Stimulated activated CD4-positive, alpha-beta T cell treated with anti-CD3 and anti-CD28 coated beads, Interleukin-4, amount 100 ng/mL, for 24 hours (primary cell): ENCODE measurements around the gene CDH13.

Source experiments
- DNase-seq: peaks from one replicate; pipeline ENCODE4 v3.0.0-alpha.2; 2020

Gene CDH13

GRCh38 chr16:83651871-83652270 is 1025.1 kb downstream of the CDH13 start:
- DNase-seq = no peak

DNA sequence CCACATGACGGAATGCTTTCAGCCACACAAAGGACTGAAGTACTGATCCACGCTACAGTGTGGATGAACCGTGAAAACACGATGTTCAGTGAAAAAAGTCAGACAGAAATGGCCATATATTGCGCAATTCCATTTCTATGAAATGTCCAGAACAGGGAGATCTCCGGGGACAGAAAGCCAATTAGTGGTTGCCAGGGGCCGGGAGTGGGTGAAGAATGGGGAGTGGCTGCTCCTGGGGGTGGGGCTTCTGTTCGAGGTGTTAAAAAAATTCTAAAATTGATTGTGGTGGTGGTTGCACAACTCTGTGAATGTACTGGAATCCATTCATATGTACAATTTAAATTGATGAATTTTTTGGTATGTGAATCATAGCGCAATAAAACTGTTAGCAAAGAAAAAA is 1026.2 kb downstream of the CDH13 start:
- no peak for DNase-seq

GRCh38 chr16:83653785-83654184 is 1027.0 kb downstream of the CDH13 start:
- DNase-seq = no peak

DNA sequence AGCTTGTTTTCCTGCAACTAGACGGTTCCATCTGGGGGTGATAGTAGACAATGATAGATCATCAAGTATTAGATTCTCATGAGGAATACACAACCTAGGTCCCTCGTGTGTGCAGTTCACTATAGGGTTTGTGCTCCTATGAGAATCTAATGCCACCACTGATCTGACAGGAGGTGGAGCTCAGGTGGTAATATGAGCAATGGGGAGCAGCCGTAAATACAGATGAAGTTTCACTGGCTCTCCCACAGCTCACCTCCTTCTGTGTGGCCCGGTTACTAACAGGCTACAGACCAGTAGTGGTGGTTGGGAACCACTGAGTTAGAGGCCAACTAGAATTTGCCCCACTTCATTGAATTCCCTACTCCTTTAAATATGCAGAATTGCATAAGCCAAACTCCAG is 1033.5 kb downstream of the CDH13 start:
- no peak for DNase-seq

- no peak for DNase-seq
Observed at GRCh38 chr16:83661656-83662055, 1034.9 kb downstream of the CDH13 start.

GRCh38 chr16:83666449-83666848 is 1039.7 kb downstream of the CDH13 start:
- DNase-seq = no peak

GRCh38 chr16:83669456-83669855 is 1042.7 kb downstream of the CDH13 start:
- no peak for DNase-seq

GRCh38 chr16:83674931-83675535 is 1048.3 kb downstream of the CDH13 start:
- no peak for DNase-seq

- no peak for DNase-seq
Observed at GRCh38 chr16:83676086-83676485, 1049.3 kb downstream of the CDH13 start.

- DNase-seq = no peak
Observed at GRCh38 chr16:83680980-83681379, 1054.2 kb downstream of the CDH13 start.

DNA sequence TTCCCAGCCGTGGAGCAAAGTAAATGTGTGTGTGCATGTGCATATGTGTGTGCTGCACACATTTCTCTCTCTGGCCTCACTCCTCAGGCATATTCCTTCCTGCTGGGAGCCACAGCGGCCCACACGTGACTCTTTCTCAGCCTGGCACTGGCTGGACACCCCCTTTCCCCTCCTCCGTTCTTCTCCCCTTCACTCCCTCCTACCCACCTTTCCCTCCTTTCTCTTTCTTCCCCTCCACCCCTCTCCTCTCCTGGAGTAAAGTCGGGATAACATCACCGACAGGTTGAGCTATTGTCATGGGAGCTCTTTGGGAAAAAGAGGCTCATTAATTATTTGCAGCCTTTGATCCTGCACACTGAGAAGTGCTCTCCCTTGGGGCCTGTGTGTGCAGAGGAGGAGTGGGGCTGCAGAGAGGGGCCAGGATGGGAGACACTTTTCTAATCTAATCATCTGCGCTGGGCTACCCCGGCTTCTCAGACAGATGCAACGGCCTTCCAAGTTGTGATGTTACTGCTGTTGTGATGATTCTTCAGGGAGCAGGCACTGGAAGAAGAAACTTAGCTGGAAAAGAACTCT is 1054.7 kb downstream of the CDH13 start:
- no peak for DNase-seq

- DNase-seq = no peak
Observed at GRCh38 chr16:83682116-83682867, 1055.5 kb downstream of the CDH13 start.

- DNase-seq = no peak
Observed at GRCh38 chr16:83682868-83683235, 1056.1 kb downstream of the CDH13 start.

DNA sequence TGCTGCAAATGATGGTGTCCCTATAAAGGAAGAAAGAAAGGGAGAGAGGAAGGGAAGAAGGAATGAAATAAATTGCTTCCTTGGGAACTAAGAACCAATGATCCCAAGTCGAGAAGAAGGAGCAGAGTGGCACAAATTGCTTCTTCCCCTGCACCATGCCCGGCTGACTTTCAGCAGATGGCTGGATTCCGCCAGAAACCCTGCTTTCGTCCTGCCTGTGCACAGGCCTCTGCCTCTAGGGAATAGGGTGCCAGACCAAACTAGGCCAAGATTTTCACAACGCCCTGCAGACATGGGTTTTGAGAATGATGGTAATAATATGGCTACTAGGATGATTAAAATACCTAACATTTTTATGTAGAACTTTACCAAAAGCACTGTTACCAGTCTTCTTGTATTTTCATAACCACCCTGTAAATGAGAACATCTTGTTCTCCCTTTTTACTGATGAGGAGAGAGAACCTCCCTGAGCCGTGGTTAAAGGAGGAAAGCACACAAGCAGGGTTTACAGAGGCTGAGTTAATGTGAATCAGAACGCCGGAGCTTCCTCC is 1058.9 kb downstream of the CDH13 start:
- DNase-seq = no peak

GRCh38 chr16:83686726-83687125 is 1060.0 kb downstream of the CDH13 start:
- no peak for DNase-seq

DNA sequence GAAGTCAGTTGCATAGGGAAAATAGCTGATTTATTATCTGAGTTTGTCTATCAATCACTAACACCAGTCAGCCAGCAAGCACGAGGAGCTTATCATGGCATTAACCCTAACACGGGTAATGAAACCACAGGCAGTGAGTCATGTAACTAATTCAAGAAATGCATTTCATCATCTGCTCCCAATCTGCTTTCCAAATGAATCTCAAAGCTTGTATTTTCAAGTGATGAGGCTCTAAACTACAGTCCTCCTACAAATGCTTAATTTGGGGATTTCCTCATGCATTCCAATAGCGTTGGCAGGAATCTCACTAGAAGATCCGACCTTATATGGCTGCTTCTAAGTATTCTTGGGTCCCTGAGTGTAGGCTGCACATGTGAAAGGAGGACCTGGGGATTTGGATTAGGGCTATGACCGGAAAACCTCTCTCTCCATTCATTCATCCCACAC is 1062.6 kb downstream of the CDH13 start:
- DNase-seq = no peak

GRCh38 chr16:83692224-83692623 is 1065.5 kb downstream of the CDH13 start:
- DNase-seq = no peak

DNA sequence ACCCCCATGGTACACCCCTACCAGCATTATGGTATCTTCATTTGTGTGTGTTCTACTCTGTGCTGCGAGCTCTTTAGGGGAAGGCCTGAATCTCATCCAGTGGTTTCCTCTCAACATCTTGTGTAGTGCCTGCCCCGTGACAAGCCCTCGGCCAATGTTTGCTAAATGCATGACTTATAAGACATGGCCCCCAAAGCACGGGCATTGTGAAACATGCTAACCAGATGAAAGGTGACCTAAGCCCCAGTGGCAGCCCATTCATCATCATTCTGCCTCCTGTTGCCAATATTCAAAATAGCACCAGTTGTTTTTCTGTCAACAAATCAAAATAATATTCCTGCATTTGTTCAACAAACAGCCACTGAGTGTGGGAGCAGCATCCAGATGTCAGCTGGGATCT is 1072.2 kb downstream of the CDH13 start:
- no peak for DNase-seq

DNA sequence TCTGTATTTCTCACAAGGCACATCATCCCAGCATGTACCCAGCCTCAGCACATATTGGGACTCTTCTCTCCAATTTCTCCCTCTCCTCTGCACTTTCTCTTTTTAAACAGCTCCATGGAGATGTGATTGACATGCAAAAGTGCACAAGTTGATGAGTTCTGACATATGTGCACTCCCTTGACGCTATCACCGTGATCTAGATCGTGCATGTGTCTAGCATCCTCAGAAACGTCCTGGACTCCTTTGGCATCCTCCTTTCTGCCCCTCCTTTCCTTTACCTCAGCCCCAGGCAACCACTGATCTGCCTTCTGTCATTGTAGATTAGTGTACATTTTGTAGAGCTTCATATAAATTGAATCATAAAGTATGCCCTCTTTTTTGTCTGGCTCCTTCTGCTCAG is 1073.0 kb downstream of the CDH13 start:
- DNase-seq = no peak

GRCh38 chr16:83700918-83701317 is 1074.1 kb downstream of the CDH13 start:
- DNase-seq = no peak

GRCh38 chr16:83701494-83701893 is 1074.7 kb downstream of the CDH13 start:
- no peak for DNase-seq

- no peak for DNase-seq
Observed at GRCh38 chr16:83704656-83705055, 1077.9 kb downstream of the CDH13 start.

GRCh38 chr16:83705856-83706255 is 1079.1 kb downstream of the CDH13 start:
- DNase-seq = no peak

- DNase-seq = no peak
Observed at GRCh38 chr16:83706394-83706793, 1079.6 kb downstream of the CDH13 start.
